Hepatocyte (in vitro differentiated cells): ENCODE data around the gene TRIOBP.

ENCODE experiments used
- EZH2 ChIP-seq: fragments of 200-600 bp; sonication (generic); IDR thresholded peaks from 2 replicates; pipeline ENCODE4 v1.6.1; 2016; ENCODE audit warnings: antibody characterized with exemption, mild to moderate bottlenecking, borderline replicate concordance
- EZH2phosphoT487 ChIP-seq: fragments of 200-600 bp; sonication (generic); IDR thresholded peaks from one replicate; pipeline ENCODE4 v1.6.1; 2018; ENCODE audit warnings: antibody characterized with exemption, mild to moderate bottlenecking, low read depth, moderate library complexity; ENCODE audit not compliant: unreplicated experiment, severe bottlenecking
- TF ChIP-seq, protein P1 (sequence below): fragments of 200-600 bp; sonication (generic); IDR thresholded peaks from 2 replicates; pipeline ENCODE4 v1.5.1; 2016; ENCODE audit warnings: antibody characterized with exemption, mild to moderate bottlenecking; ENCODE audit not compliant: poor library complexity

GRCh38 chr22:37708580-37709444 lies 12.0 kb downstream of the TRIOBP start:
- TF ChIP-seq, protein P1, sequence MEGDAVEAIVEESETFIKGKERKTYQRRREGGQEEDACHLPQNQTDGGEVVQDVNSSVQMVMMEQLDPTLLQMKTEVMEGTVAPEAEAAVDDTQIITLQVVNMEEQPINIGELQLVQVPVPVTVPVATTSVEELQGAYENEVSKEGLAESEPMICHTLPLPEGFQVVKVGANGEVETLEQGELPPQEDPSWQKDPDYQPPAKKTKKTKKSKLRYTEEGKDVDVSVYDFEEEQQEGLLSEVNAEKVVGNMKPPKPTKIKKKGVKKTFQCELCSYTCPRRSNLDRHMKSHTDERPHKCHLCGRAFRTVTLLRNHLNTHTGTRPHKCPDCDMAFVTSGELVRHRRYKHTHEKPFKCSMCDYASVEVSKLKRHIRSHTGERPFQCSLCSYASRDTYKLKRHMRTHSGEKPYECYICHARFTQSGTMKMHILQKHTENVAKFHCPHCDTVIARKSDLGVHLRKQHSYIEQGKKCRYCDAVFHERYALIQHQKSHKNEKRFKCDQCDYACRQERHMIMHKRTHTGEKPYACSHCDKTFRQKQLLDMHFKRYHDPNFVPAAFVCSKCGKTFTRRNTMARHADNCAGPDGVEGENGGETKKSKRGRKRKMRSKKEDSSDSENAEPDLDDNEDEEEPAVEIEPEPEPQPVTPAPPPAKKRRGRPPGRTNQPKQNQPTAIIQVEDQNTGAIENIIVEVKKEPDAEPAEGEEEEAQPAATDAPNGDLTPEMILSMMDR: no peak
- no peak for TF ChIP-seq EZH2
- no peak for TF ChIP-seq EZH2phosphoT487
